GM23248 (cell line): ENCODE data around the gene KIAA2012.

Experiments
- EZH2 ChIP-seq: fragments of 200-600 bp; sonication (generic); IDR thresholded peaks from 2 replicates; pipeline ENCODE4 v1.6.1; 2018; ENCODE audit warnings: antibody characterized with exemption, mild to moderate bottlenecking; ENCODE audit not compliant: insufficient read depth, poor library complexity, severe bottlenecking
- EZH2phosphoT487 ChIP-seq: fragments of 200-600 bp; sonication (generic); IDR thresholded peaks from 2 replicates; pipeline ENCODE4 v1.6.1; 2018; ENCODE audit warnings: antibody characterized with exemption, moderate library complexity, mild to moderate bottlenecking, low read depth; ENCODE audit not compliant: insufficient read depth

GRCh38 chr2:202201220-202202160 lies 128.4 kb downstream of the KIAA2012 start:
- TF ChIP-seq EZH2 (no peak), EZH2phosphoT487 (no peak)
